Panc1 (cell line): Measurements from ENCODE around the gene HID1. TPM values are rescaled to one million over a fixed set of nuclear protein-coding genes. Genes with fewer than 3 reads are reported as not detected.

Experiments used
- total RNA-seq: library from RNA; stranded (reverse); gene quantifications from one replicate; pipeline ENCODE4 v1.2.1, GENCODE V29; 2021; ENCODE audit not compliant: unreplicated experiment

The HID1 gene
- total RNA-seq, 1 experiment from 2014 or later, result 10.9 TPM

Other genes starting within 250 kb of the HID1 start
- 1.5 TPM for gene RAB37, start 235.5 kb downstream of the HID1 start, total RNA-seq
- 90.8 TPM for gene NHERF1, start 224.1 kb downstream of the HID1 start, total RNA-seq
- gene NAT9, start 196.4 kb downstream of the HID1 start, total RNA-seq, result 90.1 TPM
- 0.10 TPM for gene GRIN2C, start 112.9 kb downstream of the HID1 start, total RNA-seq
- gene FDXR, start 99.8 kb downstream of the HID1 start, total RNA-seq, result 21.8 TPM
- gene FADS6, start 79.1 kb downstream of the HID1 start, total RNA-seq, result not detected
- not detected for gene USH1G, start 49.5 kb downstream of the HID1 start, total RNA-seq
- not detected for gene OTOP2, start 48.5 kb downstream of the HID1 start, total RNA-seq
- gene OTOP3, start 36.9 kb downstream of the HID1 start, total RNA-seq, result not detected
- gene CDR2L, start 14.9 kb upstream of the HID1 start, total RNA-seq, result 32.0 TPM
- 55.2 TPM for gene MRPL58, start 39.9 kb upstream of the HID1 start, total RNA-seq
- 413 TPM for gene ATP5PD, start 74.2 kb upstream of the HID1 start, total RNA-seq
- 34.9 TPM for gene KCTD2, start 74.5 kb upstream of the HID1 start, total RNA-seq
- gene SLC16A5, start 115.2 kb upstream of the HID1 start, total RNA-seq, result 46.6 TPM
- gene ARMC7, start 137.2 kb upstream of the HID1 start, total RNA-seq, result 48.7 TPM
- 63.4 TPM for gene NT5C, start 159.0 kb upstream of the HID1 start, total RNA-seq
- 448 TPM for gene JPT1, start 181.8 kb upstream of the HID1 start, total RNA-seq
- gene SUMO2, start 210.2 kb upstream of the HID1 start, total RNA-seq, result 616 TPM
- 141 TPM for gene NUP85, start 232.9 kb upstream of the HID1 start, total RNA-seq